ENCODE data around the gene ZNF804B. TPM values are rescaled to one million over a fixed set of nuclear protein-coding genes. Genes with fewer than 3 reads are reported as not detected.

Gene ZNF804B
- total RNA-seq, 1 experiment from 2014 or later: not detected

GRCh38 chr7:89123871-89124270 is 364.4 kb downstream of the ZNF804B start:
- Histone ChIP-seq H2AFZ (ENCODE audit: low read length) (no peak overlapping the region), H3K56ac (ENCODE audit: insufficient read length, low read depth, low read length) (no peak overlapping the region), H3T11ph (ENCODE audit: low read length) (no peak overlapping the region), H3K4me1 (ENCODE audit: insufficient read depth, low read length) (no peaks in the 10 kb centered on the region), H4K20me1 (ENCODE audit: control insufficient read depth, insufficient read depth, insufficient read length) (no peaks in the 10 kb centered on the region), H3K27me3 (ENCODE audit: insufficient read depth, low read length) (no peaks in the 10 kb centered on the region), H3K18ac (ENCODE audit: insufficient read length, low read depth, low read length) (no peak overlapping the region), H3K4me2 (ENCODE audit: insufficient read depth, insufficient read length, low read length) (no peak overlapping the region), H3K9me3 (ENCODE audit: control insufficient read depth, low read depth, low read length) (no peaks in the 10 kb centered on the region), H3K79me2 (ENCODE audit: insufficient read depth, low read length) (no peaks in the 10 kb centered on the region), H3K14ac (ENCODE audit: insufficient read depth, low read length) (no peak overlapping the region), H2BK12ac (ENCODE audit: insufficient read length, low read depth, low read length) (no peak overlapping the region), H3K27ac (ENCODE audit: insufficient read length, low read depth, low read length) (no peak overlapping the region), H3K79me1 (ENCODE audit: insufficient read depth, low read depth, low read length, poor library complexity, severe bottlenecking) (no peaks in the 10 kb centered on the region), H3K23ac (ENCODE audit: insufficient read length, low read depth, low read length) (no peak overlapping the region), H3K4ac (ENCODE audit: low read depth, low read length) (no peak overlapping the region), H4K8ac (replicated peaks; ENCODE audit: insufficient read length, low read depth, low read length) (no peak overlapping the region), H4K5ac (ENCODE audit: insufficient read length, low read depth, low read length) (no peak overlapping the region), H3K9ac (ENCODE audit: extremely low read depth, insufficient read length, low read length) (no peak overlapping the region), H2BK5ac (ENCODE audit: insufficient read length, low read length) (no peak overlapping the region), H2BK20ac (ENCODE audit: low read depth, low read length, poor library complexity, severe bottlenecking) (no peak overlapping the region), H2AK5ac (ENCODE audit: insufficient read length, low read length) (no peak overlapping the region), H3K23me2 (ENCODE audit: insufficient read length, low read depth, low read length, poor library complexity, severe bottlenecking) (no peaks in the 10 kb centered on the region), H2BK120ac (ENCODE audit: low read depth, low read length, poor library complexity, severe bottlenecking) (no peak overlapping the region), H4K91ac (ENCODE audit: insufficient read length, low read depth, low read length) (no peak overlapping the region), H2BK15ac (ENCODE audit: low read depth, low read length) (no peak overlapping the region)
- Mint-ChIP-seq H3K9me3 (peaks cover 0 to 2% of the 10 kb centered on the region in 2 experiments; a peak in 1 of 5 replicates), H3K4me1 (no peaks in the 10 kb centered on the region), H3K27me3 (ENCODE audit: low read depth) (no peaks in the 10 kb centered on the region), H3K4me3 (no peak overlapping the region), H3K27ac (no peak overlapping the region), H3K36me3 (ENCODE audit: insufficient read depth in 1 of 3, low read depth in 3 of 3) (peaks cover 0 to 4% (median 0%) of the 10 kb centered on the region in 3 experiments; a peak in 1 of 7 replicates)
- no CpG with 5 or more reads among the region's 2 CpGs for WGBS (ENCODE audit: extremely low coverage, insufficient read length, low lambda C conversion rate)
- TF ChIP-seq CTCF (conservative IDR thresholded peaks at IDR 0.05): no peak
- DNase-seq: no peak

Data from H9 (cell line).